Measurements from ENCODE around the gene TMEM45A. TPM values are rescaled to one million over a fixed set of nuclear protein-coding genes. Genes with fewer than 3 reads are reported as not detected.

TMEM45A gene
- polyA plus RNA-seq, 1 of the 3 experiments (the other 2 are of a cell fraction) = 6.4 TPM

DNA sequence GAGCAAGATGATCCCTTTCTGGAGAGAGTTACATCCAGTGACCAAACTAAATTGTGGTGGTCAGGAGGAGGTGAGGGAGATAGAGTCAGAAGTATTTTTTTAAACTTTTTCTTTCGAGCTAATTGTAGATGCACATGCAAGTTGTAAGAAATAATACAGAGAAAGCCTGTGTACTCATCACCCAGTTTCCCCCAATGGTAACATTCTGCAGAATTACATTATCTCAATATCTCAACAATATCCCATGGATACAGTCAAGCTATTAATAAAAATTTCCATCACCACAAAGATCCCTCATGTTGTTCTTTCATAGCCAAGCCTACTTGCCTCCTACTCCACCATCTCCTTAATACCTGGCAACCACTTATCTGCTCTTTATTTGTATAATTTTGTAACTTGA is 3.3 kb upstream of the TMEM45A start:
- WGBS (ENCODE audit: low lambda C conversion rate) = 29% methylated on average over 1 of the region's 1 CpG
- Histone ChIP-seq H3F3A (replicated peaks; ENCODE audit: insufficient read depth) (no peaks in the 10 kb centered on the region), H3K27ac (ENCODE audit: low read depth in 2 of 2, low read length in 1 of 2) (no peak overlapping the region), H3K4me2 (no peak overlapping the region), H3K4me3 (ENCODE audit: low read depth in 2 of 2, low read length in 1 of 2) (no peak overlapping the region), H3K27me3 (ENCODE audit: insufficient read depth) (no peaks in the 10 kb centered on the region), H3K9ac (no peak overlapping the region), H3K36me3 (replicated peaks in 1 of 2; ENCODE audit: control insufficient read depth in 1 of 2, insufficient read depth in 2 of 2, low read length in 1 of 2) (no peaks in the 10 kb centered on the region), H2AFZ (ENCODE audit: low read depth) (no peak overlapping the region), H4K20me1 (ENCODE audit: insufficient read depth) (no peaks in the 10 kb centered on the region), H3K79me2 (ENCODE audit: insufficient read depth) (no peaks in the 10 kb centered on the region), H3K4me1 (ENCODE audit: control insufficient read depth in 1 of 2, insufficient read depth in 2 of 2, low read depth in 1 of 2, low read length in 1 of 2) (peaks cover 0 to 10% of the 10 kb centered on the region in 2 experiments; a peak in 2 of 4 replicates), H3K9me3 (no peaks in the 10 kb centered on the region), H3K9me2 (no peaks in the 10 kb centered on the region)
- ChIA-PET CTCF (no interaction called here), POLR2A (no interaction called here)
- TF ChIP-seq, protein P1, sequence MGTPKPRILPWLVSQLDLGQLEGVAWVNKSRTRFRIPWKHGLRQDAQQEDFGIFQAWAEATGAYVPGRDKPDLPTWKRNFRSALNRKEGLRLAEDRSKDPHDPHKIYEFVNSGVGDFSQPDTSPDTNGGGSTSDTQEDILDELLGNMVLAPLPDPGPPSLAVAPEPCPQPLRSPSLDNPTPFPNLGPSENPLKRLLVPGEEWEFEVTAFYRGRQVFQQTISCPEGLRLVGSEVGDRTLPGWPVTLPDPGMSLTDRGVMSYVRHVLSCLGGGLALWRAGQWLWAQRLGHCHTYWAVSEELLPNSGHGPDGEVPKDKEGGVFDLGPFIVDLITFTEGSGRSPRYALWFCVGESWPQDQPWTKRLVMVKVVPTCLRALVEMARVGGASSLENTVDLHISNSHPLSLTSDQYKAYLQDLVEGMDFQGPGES (IDR thresholded peaks at IDR 0.05; ENCODE audit: low read depth, low read length) = no peak
- TF ChIP-seq EZH2phosphoT487 (IDR thresholded peaks at IDR 0.05; ENCODE audit: borderline replicate concordance, low read depth) = no peak
- no peak for DNase-seq

DNA sequence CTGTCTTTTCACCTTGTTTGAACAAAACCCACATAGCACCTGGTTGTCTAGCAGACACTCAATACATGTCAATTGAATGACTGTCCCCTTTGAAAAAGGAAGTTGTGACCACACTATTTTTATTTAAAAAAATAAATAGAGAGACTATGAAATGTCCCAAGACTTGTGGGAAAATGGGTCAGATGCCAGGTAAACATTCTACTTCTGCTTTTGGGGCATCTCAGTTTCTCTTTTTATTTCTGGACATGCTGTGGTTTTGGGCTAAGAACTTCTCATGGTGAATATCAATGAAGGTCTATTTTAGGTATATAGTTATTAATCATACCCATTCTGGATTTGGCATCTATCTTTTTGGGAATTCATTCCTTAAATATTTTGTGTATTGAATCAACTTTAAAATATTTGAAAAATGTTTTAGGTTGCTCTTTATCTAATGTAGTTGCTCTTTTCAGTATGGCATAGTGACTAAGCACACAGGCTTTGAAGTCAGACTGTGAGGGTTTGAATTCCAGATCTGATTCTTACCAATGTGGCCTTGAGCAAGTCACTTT is 4.4 kb downstream of the TMEM45A start:
- CTCF ChIA-PET = interaction anchor here (1.0 kb wide), 1 partner anchor 34 kb away, joined by 6 read pairs; no protein-coding TSS in a partner anchor
- H3K4me2 ChIP-seq = no peak overlapping the region
- POLR2A ChIA-PET = no interaction called here
- no peaks in the 10 kb centered on the region for H3K79me2 ChIP-seq (ENCODE audit: insufficient read depth)
- H3K27ac ChIP-seq (ENCODE audit: low read depth in 2 of 2, low read length in 1 of 2) = peak overlapping the region in 1 of 2 experiments; percentile 7; a peak in 2 of 4 replicates
- no peak overlapping the region for H3K9ac ChIP-seq
- no peak overlapping the region; the same call in 1 of the 2 replicates for H2AFZ ChIP-seq (ENCODE audit: low read depth)
- peaks cover 0 to under 1% of the 10 kb centered on the region in 2 experiments; a peak in 1 of 4 replicates for H3K4me1 ChIP-seq (ENCODE audit: control insufficient read depth in 1 of 2, insufficient read depth in 2 of 2, low read depth in 1 of 2, low read length in 1 of 2)
- H4K20me1 ChIP-seq (ENCODE audit: insufficient read depth) = no peaks in the 10 kb centered on the region
- DNase-seq = no peak
- H3F3A ChIP-seq (replicated peaks; ENCODE audit: insufficient read depth) = peaks cover 5% of the 10 kb centered on the region
- no peak overlapping the region for H3K4me3 ChIP-seq (ENCODE audit: low read depth in 2 of 2, low read length in 1 of 2)
- H3K9me2 ChIP-seq = no peaks in the 10 kb centered on the region
- H3K9me3 ChIP-seq = no peaks in the 10 kb centered on the region
- H3K27me3 ChIP-seq (ENCODE audit: insufficient read depth) = no peaks in the 10 kb centered on the region
- peaks cover 0 to 3% of the 10 kb centered on the region in 2 experiments for H3K36me3 ChIP-seq (replicated peaks in 1 of 2; ENCODE audit: control insufficient read depth in 1 of 2, insufficient read depth in 2 of 2, low read length in 1 of 2)
- TF ChIP-seq FOXM1 (IDR thresholded peaks at IDR 0.05; ENCODE audit: low read depth) (no peak), TAF1 (IDR thresholded peaks at IDR 0.05; ENCODE audit: borderline replicate concordance, low read depth, low read length) (no peak), EP300 (IDR thresholded peaks at IDR 0.05; ENCODE audit: borderline replicate concordance in 1 of 2, low read depth in 1 of 2, low read length in 1 of 2) (peak in 1 of 2 experiments; percentile 26; a peak in 1 of 4 replicates), NFIC (IDR thresholded peaks at IDR 0.05; ENCODE audit: borderline replicate concordance) (peak; percentile 43; the same call in 1 of the 2 replicates), RCOR1 (IDR thresholded peaks at IDR 0.05; ENCODE audit: low read length) (no peak), GABPA (IDR thresholded peaks at IDR 0.05; ENCODE audit: low read depth) (no peak), GATA2 (CRISPR knock-in tag; IDR thresholded peaks at IDR 0.05) (no peak), MEF2A (IDR thresholded peaks at IDR 0.05; ENCODE audit: borderline replicate concordance, low read depth) (no peak), TCF12 (IDR thresholded peaks at IDR 0.05) (0 out of 2 replicates have a peak, but pooled peaks have one; percentile 44), SIN3A (IDR thresholded peaks at IDR 0.05; ENCODE audit: borderline replicate concordance, low read depth, low read length) (no peak), JUND (IDR thresholded peaks at IDR 0.05) (0 out of 2 replicates have a peak, but pooled peaks have one; percentile 44), FOXJ3 (CRISPR knock-in tag; IDR thresholded peaks at IDR 0.05) (no peak), YY1 (IDR thresholded peaks at IDR 0.05; ENCODE audit: low read depth) (no peak)
- TF ChIP-seq, protein P2, sequence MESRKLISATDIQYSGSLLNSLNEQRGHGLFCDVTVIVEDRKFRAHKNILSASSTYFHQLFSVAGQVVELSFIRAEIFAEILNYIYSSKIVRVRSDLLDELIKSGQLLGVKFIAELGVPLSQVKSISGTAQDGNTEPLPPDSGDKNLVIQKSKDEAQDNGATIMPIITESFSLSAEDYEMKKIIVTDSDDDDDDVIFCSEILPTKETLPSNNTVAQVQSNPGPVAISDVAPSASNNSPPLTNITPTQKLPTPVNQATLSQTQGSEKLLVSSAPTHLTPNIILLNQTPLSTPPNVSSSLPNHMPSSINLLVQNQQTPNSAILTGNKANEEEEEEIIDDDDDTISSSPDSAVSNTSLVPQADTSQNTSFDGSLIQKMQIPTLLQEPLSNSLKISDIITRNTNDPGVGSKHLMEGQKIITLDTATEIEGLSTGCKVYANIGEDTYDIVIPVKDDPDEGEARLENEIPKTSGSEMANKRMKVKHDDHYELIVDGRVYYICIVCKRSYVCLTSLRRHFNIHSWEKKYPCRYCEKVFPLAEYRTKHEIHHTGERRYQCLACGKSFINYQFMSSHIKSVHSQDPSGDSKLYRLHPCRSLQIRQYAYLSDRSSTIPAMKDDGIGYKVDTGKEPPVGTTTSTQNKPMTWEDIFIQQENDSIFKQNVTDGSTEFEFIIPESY (IDR thresholded peaks at IDR 0.05; ENCODE audit: borderline replicate concordance, low read depth) = no peak
- TF ChIP-seq, protein P3, sequence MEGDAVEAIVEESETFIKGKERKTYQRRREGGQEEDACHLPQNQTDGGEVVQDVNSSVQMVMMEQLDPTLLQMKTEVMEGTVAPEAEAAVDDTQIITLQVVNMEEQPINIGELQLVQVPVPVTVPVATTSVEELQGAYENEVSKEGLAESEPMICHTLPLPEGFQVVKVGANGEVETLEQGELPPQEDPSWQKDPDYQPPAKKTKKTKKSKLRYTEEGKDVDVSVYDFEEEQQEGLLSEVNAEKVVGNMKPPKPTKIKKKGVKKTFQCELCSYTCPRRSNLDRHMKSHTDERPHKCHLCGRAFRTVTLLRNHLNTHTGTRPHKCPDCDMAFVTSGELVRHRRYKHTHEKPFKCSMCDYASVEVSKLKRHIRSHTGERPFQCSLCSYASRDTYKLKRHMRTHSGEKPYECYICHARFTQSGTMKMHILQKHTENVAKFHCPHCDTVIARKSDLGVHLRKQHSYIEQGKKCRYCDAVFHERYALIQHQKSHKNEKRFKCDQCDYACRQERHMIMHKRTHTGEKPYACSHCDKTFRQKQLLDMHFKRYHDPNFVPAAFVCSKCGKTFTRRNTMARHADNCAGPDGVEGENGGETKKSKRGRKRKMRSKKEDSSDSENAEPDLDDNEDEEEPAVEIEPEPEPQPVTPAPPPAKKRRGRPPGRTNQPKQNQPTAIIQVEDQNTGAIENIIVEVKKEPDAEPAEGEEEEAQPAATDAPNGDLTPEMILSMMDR (IDR thresholded peaks at IDR 0.05) = no peak
- TF ChIP-seq, protein P4, sequence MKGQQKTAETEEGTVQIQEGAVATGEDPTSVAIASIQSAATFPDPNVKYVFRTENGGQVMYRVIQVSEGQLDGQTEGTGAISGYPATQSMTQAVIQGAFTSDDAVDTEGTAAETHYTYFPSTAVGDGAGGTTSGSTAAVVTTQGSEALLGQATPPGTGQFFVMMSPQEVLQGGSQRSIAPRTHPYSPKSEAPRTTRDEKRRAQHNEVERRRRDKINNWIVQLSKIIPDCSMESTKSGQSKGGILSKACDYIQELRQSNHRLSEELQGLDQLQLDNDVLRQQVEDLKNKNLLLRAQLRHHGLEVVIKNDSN (IDR thresholded peaks at IDR 0.05; ENCODE audit: borderline replicate concordance, low read depth) = no peak
- TF ChIP-seq, protein P5, sequence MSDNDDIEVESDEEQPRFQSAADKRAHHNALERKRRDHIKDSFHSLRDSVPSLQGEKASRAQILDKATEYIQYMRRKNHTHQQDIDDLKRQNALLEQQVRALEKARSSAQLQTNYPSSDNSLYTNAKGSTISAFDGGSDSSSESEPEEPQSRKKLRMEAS (IDR thresholded peaks at IDR 0.05; ENCODE audit: low read depth) = no peak
- TF ChIP-seq, protein P6, sequence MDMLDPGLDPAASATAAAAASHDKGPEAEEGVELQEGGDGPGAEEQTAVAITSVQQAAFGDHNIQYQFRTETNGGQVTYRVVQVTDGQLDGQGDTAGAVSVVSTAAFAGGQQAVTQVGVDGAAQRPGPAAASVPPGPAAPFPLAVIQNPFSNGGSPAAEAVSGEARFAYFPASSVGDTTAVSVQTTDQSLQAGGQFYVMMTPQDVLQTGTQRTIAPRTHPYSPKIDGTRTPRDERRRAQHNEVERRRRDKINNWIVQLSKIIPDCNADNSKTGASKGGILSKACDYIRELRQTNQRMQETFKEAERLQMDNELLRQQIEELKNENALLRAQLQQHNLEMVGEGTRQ (IDR thresholded peaks at IDR 0.05; ENCODE audit: borderline replicate concordance, low read depth, low read length) = no peak
